NCI-H748 (cell line): ENCODE results near the gene STK17B.
"Not testable (repeated sequence)": the region's sequence is repeated elsewhere in the genome, so short reads cannot be mapped to it uniquely, and the experiment has no call there.

Experiments used
- DNase-seq: peaks from one replicate; lab custom pipeline; 2025; ENCODE audit not compliant: unreplicated experiment; lab: John Stamatoyannopoulos, UW

STK17B gene

DNA sequence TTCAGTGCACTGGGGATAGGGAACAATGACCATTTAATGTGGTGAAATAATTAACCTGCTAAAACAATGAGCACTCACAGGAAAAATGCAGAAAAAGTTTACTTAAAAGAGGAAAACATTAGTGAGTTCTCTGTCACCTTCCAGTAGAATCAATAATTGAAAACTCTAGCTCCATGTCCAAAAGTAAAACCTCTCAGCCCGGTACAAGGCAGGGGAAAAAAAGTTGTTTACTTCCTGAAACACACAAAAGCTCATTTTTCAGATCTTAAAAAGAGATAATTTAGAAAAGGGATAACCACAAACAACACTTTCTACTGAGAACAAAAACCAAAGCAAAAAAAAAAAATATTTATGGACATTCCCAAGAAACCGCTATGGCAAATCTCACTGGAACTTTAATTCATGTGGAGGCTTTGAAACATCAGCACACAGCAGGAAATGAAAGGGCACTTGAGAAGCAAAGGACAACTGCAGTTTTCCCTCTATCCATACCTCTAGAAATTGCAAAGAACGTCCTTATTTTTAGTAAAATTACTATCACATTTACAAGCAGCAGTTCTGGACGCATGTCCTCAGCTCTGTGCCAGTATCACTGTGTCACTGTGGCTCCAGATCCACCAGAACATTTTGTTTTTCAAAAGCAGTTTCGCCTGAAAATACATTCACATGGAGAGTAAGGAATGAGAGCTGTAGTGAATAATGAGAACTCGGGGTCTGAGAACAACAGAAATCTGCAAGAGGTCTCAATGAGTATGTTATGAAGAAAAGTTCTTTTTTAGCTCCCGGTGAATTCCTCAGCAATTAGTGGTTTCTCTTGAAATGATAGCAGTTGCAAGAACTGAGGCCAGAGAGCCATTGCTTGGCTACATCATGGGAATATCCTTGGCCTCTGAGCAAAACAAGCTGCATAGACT, 58.1 kb downstream of the STK17B start:
- DNase-seq = no peak

DNA sequence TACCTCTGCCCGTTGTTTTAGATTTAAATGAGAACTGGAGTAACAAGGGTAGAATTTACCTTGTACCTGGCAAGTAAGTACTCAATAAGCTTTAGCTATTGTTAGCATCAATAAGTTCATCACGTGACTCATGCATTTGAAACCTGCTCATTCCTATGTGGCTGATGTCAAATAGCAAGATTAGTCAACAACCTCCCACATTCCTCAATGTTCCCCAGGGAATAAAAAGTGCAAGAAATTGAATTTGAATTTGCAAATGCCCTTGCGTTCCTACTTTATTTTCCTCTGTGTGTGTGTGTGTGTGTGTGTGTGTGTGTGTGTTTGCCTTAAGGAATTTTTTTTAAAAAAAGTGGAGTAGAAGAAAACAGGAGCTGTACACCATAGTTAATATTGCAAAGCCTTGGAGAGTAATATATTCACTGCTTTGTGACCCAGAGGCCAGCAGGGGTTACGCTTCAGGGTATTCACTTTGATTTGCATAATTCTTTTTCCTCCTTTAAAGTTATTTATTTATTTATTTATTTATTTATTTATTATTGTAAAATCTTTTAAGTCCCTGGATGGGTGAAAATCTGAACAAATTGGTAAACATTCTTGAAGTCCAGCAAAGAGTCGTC, 58.9 kb downstream of the STK17B start:
- DNase-seq = no peak

DNA sequence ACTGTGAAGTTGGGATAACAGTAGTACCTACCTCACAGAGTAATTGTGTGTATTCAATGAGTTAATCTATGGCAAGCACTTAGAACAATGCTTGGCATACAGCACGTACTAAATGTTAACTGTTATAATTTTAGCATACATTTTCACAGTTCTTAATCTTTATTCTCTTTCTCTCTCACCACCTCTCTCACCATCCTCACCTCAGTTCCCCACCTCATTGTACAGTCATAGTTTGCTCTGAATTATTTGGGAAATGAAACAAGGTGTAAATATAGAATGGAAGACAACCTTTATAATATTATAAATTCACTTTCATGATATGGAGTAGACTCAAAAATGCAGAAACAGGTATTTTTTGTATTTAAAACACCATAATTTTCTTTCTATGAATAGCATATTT, 62.8 kb downstream of the STK17B start:
- DNase-seq = no peak

DNA sequence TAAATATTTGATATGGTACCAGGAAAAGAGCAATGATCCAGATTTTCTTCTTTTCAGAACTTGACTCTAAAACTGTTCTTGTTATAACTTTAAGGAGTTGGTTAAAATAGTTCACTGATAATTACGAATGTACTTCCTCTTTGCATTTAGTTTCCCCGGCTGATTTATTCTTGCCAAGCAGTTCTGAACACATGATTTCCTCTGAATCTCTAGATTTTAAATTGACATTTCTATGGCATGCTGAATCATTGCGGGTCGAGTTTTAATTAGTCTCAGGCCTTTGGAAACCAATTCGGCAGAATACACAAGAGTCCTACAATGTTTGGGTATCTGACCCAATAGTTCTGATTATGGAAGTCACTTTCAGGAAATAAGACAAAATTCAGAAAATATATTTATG, 65.4 kb downstream of the STK17B start:
- DNase-seq = no peak

DNA sequence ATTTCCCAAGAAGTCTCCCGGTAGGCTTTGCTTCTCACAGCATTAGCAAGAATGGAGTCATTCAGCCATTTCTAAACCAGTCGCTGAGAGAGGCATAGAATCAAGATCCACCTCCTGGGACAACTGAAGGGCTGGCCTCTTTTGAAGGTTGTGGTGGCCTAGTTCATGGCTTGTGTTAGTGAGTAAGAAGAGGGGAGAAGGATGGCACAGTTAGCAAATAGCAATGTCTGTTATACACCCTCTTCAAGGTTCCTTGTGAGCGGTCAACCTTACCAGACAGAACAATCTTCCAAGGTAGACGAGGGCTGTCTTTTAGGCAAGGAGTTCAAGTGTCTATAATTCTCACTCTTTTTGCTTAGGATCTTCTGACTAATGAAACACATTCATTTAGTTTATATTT, 67.3 kb downstream of the STK17B start:
- DNase-seq = no peak

DNA sequence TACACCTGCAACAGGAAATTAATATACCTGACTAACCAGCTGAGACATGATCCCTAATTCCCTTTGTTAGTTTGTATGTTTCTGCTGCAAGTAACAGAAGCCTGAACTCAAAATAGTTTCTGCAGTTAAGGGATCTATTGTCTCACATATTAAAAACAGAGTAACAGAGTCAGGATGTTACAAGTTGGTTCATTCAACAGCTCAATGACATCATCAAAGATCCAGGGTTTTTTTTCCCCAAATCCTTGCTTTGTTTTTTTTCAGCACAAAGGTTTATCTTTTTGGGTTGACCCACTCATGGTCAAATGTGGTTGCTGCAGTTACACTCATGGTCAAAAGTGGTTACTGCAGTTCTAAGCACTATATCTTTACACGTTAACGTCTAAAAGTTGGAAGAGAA, 67.8 kb downstream of the STK17B start:
- no peak for DNase-seq

DNA sequence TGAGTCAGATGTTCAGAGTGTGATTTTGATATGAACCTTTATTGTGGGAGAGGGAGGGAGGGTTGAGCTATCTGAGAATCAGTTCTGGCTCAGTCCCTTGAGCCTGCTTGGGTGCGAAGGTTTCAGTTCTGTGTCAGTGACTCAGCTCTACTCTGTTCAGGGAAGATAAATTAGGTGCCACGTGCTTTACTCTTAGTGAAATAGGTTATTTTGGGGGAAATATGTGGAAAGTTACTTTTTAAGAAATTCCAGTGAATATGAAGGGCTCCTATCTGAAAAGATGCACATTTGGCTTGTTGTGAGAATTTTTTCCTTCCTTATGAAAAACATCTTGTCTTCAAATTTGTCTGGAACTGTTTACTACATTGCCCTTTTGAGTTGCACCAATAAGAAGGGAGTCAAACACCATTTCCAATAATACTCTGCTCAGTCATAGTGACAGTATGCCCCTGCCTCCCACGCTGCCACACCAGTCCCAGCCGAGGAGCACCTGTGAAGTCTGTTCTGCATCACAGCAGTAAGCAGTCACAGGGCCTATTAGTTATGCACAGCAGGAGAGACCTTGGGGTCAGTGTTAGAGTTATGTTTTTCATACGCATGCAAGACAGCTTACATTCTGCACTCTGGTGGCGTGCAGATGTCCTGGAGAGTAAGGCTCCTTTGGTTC, 69.9 kb downstream of the STK17B start:
- no peak for DNase-seq

DNA sequence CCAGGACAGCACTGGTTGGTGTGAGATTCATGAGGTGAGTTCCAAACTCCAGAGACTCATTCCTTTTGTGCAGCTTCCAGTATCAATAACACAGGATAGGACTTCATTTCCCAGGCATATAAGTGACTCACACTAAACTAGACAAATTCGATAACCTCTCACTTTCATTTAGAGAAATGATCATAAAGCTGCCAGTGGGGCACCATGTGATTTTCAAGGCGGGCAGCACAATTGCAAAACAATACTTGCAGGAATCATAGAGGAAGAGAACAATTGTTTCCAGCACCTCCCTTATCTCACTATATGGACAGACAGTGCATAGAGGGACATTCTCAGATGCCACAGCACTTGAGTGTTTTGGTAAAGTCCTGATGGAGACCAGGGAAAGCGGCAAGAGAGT, 71.5 kb downstream of the STK17B start:
- no peak for DNase-seq

DNA sequence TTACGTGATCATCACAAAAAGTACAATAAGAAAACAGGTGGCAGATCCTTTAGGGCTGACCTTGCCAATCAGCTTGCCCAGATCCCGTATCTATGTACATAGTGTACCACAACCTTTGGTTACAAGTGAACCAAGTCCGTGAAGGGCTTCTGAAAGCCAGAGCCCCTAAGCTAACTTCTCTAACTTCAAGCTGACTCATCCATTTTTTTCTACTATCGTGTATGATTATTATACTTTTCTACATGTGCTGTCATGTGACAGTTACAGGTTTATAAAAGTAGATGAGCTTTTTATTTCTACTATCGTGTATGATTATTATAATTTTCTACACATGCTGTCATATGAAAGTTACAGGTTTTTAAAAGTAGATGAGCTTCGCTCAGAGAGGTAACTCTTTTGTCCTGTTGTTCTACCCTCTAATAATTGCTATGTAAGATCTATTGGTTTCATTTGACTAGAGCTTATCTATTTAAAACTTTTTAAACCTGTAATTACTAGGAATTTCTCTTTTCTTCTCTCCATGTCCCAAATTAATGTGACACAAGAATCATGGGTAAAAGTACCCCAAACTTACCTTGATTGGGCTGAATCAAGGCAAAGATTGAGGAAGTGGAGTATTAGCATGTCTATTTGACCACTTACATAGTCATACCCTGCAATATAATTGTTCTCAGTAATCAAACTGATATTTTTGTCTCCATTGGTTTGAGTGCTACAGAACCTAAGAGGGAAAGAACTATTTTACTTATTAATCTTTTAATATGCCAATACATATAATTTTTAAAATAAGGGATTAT, 73.3 kb downstream of the STK17B start:
- no peak for DNase-seq

DNA sequence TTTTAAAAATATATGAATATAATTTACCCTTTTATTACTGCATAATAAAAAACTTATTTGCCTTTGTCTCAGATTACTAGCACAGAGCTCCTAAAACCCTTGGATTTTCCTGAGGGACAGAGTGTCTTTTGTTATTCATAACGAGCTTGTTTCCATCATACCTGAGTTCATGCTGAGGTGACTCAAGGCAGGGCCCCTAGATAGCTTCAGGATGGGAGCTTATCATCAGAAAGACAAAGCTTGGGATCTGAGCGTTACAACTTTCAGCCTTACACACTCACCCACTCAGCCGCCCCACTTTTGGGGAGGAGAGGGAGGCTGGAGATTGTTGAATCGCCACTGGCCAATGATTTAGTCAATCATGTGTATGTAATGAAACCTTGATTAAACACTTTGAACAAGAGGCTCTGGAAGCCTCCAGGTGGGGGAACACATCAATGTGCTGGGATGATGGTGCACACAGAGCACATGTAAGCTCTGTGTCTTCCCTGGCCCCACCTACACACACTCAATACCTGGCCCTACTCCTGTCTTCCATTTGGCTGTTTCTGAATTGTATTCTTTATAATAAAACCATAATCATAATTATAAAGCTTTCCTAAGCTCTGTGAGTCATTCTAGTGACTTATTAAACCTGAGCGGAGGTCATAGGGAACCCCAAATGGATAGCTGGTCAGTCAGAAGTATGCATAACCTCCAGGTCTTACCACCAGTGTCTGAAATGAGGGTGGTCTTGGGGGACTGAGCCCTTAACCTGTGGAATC, 74.2 kb downstream of the STK17B start:
- DNase-seq = no peak

DNA sequence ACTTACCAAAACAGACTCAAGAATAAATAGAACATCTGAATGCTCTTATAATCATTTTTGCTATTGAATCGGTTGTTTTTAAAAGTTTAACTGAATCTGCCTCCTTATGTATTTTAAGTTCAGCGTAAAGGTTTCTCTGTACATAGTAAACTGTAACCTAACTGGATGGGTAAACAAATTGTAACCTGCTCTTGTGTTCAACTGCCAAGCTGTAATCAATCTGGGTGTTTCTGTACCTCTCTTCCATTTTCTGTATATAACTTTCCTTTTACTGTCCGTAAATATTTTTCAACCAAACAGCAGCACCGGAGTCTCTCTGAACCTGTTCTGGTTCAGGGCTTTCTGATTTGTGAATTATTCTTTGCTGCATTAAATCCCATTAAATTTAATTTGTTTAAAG, 75.1 kb downstream of the STK17B start:
- no peak for DNase-seq

DNA sequence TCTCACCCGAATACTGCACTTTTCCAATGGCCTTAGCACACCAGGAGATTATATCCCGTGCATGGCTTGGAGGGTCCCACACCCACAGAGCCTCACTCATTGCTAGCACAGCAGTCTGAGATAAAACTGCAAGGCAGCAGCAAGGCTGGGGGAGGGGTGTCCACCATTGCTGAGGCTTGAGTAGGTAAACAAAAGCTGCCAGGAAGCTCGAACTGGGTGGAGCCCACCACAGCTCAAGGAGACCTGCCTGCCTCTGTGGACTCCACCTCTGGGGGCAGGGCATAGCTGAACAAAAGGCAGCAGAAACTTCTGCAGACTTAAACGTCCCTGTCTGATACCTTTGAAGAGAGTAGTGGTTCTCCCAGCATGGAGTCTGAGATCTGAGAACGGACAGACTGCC, 81.9 kb downstream of the STK17B start:
- DNase-seq = not testable (repeated sequence)

DNA sequence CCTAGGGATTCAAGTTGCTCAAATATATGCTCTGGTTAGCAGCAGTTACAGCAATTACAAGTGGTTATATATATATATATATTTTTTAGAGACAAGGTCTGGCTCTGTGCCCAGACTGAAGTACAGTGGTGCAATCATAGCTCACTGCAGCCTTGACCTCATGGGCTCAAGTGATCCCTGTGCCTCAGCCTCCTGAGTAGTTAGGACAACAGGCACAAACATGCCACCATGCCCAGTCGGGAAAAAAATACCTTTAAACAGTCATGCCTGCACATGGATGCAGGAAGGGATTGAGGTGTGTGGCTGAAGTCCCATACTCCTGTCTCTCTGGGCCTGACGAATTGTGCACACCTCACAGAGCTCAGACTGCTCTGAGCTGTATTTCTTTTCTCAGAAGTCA, 83.2 kb downstream of the STK17B start:
- DNase-seq = peak; percentile 63

DNA sequence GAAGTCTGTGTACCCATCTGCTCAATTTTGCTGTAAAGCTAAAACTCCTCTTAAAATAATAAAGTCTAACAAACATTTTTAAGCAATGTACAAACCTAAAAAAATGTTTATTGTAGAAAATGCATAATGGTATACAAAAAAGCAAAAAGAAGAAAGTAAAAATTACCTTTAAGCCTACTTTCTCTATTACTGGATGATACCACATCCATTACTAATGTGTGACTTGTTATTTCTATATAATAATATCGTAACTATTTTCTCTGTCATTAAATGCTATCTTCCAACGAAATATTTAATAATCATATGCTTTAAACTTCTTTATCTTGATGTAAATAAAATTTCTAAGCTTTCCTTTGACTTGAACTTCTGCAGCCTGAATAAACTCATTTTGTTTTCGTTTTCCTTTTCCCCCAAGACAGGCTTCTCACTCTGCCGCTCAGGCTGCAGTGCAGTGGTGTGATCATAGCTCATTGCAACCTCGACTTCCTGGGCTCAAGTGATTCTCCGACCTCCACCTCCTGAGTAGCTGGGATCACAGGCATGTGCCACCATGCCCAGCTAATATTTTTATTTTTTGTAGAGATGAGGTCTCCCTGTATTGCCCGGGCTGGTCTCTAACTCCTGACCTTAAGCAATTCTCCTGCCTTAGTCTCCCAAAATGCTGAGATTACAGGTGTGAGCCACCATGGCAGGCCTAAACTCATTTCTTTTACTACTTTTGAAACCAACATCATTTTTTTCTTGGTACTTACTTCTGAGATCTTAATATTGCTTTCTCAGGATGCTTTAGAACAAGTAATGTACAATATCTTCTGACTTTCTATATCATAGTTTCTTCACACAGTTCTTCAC, 84.6 kb downstream of the STK17B start:
- no peak for DNase-seq

DNA sequence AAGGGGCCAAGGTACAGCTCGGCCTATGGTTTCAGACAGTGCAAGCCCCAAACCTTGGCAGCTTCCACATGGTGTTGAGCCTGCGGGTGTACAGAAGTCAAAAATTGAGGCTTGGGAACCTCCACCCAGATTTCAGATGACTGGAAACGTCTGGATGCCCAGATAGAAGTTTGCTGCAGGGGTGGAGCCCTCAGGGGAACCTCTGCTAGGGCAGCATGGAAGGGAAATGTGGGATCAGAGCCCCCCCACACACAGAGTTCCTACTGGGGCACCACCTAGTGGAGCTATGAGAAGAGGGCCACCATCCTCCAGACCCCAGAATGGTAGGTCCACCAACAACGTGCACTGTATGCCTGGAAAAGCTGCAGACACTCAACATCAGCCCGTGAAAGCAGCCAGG, 87.8 kb downstream of the STK17B start:
- no peak for DNase-seq
